Hepatocyte (in vitro differentiated cells): ENCODE measurements around the gene WFDC12.

Source experiments
- EZH2 ChIP-seq: fragments of 200-600 bp; sonication (generic); IDR thresholded peaks from 2 replicates; pipeline ENCODE4 v1.6.1; 2016; ENCODE audit warnings: antibody characterized with exemption, mild to moderate bottlenecking, borderline replicate concordance
- TF ChIP-seq, protein P1 (sequence below): fragments of 200-600 bp; sonication (generic); IDR thresholded peaks from 2 replicates; pipeline ENCODE4 v1.5.1; 2016; ENCODE audit warnings: antibody characterized with exemption, mild to moderate bottlenecking; ENCODE audit not compliant: poor library complexity

DNA sequence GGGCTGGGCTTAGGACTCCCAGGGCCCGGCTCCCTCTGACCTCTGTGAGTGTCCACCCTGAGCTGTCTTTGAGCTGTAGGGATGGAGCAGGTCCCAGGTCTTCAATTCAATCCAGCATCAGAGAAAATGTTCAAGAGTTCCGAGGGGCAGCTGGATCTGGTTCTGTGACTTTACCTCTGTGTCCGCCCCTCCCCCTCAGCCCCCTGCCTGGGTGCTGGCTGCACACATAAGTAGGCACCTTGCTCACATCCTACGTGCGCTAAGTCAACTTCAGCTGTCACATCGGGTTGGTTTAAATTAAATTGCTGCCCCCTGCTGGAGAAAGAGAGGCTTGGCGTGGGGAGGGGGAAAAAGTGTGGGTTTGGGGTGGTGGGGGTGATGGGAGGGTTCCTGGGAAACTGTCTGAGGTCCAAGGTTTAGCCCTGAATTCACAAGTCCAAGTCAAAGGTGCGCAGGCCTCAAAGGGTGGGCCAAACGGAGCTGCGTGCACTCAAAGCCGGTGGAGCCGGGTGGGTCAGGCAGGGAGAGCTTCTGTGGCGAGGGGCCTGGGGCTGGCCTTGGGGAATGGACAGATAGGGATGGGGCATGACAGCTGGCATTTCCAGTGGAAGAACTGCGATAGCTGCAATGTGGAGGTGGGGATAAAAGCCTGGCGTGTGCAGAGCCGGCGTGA is 12.3 kb downstream of the WFDC12 start:
- no peak for TF ChIP-seq EZH2
- TF ChIP-seq, protein P1, sequence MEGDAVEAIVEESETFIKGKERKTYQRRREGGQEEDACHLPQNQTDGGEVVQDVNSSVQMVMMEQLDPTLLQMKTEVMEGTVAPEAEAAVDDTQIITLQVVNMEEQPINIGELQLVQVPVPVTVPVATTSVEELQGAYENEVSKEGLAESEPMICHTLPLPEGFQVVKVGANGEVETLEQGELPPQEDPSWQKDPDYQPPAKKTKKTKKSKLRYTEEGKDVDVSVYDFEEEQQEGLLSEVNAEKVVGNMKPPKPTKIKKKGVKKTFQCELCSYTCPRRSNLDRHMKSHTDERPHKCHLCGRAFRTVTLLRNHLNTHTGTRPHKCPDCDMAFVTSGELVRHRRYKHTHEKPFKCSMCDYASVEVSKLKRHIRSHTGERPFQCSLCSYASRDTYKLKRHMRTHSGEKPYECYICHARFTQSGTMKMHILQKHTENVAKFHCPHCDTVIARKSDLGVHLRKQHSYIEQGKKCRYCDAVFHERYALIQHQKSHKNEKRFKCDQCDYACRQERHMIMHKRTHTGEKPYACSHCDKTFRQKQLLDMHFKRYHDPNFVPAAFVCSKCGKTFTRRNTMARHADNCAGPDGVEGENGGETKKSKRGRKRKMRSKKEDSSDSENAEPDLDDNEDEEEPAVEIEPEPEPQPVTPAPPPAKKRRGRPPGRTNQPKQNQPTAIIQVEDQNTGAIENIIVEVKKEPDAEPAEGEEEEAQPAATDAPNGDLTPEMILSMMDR: peak; percentile 56
